ENCODE data around the gene UNC13B.
A peak's percentile ranks its signal among the peaks of the same experiment; 100 is the strongest.
"Not testable (repeated sequence)": the region's sequence is repeated elsewhere in the genome, so short reads cannot be mapped to it uniquely, and the experiment has no call there.

UNC13B gene

DNA sequence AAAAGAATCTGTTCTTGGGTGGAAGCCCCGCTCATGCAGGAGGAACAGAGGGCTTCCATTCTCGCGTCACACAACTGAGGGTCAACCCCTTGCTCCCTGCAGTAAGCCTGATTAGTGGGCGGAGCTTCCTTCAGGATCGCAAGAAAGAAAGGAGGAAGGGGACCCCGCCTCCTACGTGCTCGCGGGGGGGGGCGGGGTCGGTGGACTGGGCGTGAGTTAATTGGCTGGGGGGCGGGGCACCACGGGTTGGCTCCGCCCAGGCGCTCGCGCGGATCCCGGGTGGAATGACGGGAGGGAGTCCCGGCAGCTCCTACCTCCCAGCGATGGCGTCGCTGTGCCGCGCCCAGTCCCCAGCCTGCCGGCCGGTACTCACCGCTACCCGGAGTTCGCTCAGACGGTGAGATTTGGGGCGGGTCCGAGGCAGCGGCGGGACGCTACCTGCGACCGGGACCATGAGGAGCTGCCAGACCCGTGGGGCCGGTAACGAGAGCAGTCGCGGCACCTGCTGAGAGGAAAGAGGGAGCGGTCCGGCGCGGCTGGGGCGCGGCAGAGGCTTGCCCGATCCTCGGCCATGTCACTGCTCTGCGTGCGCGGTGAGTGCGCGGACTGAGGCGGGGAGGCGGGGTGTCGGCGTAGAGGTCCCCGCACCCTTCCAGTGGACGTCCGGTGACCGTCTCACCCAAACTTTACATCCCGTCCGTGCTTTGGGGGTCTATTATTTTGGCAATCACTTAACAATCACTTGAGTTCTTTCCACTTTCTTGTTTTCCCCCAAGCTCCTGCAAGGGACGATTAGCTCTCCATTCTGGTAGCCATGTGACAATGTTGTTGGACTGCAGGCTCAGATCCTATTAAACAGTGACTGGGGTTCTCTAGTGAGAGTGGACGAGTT, at the start of gene UNC13B:
TSS of gene UNC13B (plus strand) at position 297 of the 892 bp plus-strand sequence. CDS start at position 572, 275 bp downstream.
- peak; percentile 87 for DNase-seq

DNA sequence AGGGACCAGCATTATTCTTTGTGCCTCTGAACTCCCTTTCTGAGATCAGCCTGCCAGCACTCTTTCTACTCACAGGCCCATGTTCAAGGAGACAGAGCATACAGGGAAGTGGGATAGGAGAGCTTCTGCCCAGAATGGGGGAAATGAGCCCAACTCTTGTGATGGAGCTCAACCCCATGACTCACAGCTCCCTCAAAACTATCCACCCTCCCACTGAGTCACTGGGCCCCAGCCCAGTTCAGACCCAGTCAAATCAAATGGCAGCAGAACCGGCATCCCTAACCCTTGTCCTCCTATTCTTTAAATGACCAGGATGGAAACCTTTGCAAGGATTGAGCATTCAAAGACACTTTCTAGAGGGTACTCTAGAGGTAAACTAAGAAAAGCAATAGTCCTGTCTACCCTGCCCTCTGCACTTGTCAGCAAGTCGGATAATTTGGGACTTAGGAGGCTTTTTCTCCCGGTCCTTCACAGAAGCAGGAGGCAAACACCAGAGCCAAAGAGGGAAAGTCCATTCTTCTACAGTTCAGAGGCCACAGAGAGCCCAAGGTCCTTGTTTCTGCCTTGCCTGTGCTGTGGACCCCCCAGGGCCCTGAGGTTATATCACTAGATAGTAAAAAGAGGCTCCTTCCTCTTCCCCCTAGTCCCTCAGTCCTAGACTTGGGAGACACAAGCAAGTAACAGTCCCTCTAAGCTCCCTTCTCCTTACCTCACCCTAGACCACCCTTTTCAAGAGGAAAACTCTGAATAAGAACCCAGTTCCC, 49.4 kb upstream of the UNC13B start:
- no peak for DNase-seq

DNA sequence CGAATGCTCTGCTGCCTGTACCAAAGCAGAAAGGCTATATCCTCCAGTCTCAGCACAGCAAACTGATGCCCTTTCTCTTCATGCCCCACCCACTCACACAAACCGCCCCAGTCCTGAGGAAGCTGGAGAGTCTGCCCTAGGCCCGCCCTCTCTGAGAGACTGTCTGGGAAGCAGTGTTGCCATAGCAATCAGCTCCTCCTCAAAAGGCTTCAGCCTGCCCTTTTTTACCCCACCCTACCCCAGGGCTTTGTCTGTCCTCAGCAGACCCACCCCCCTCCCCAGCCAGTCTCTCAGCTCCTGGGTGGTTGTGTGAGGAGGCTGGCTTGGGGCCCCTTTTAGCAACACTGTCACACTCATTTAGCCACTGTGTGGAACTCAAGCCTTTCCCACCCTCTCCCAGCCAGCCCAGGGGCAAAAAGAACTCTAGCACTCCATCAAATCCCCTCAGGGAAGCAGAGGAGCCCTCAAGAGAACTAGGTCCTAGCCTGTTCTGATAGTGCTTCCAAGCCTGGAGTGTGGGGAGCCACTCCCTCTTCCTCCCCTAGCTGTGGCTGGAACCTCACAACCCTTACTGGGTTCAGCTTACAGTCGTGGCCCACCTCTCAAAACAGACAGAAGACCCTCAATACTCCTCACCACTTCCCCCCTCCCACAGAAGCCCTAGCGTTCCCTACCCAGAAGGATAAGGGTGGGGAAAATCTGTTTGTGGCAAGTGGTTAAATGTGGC, 47.5 kb upstream of the UNC13B start:
- peak; percentile 82 for DNase-seq

DNA sequence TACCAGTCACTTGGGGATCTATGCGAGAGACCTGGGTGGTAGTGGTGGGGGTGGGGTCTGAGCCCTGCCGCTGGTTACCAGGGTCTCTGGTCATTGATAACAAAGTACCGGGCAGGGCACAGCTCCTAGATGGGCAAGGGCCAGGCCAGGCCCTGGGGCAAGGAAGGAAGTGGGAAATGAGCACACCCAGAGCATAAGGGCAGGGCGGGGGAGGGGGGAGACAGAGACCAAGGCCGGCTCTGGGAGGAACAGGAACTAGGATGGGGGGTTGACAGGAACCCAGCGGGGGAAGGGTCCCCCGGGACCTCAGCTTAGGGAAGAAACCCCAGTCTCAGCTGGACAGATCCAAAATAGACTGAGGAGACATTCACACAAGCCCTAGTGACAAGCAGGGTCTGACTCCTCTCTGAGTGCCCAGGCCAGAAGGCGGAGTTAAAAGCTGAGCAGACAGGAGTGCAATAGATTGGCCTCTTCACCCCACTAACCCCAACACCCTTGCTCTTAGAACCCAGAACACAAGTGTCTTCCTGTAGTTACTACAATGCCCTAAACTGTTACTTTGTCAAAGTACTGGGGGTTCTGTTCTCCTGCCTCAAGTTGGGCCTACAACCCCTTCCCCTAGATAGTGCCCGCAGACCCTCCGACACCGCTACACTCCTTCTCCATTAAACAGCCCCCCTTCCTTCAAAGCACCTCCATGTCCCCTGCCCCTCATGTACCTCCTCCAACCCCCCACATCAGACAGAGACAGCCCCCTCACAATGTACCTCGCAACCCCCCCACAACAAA, 46.8 kb upstream of the UNC13B start:
- peak; percentile 49 for DNase-seq

DNA sequence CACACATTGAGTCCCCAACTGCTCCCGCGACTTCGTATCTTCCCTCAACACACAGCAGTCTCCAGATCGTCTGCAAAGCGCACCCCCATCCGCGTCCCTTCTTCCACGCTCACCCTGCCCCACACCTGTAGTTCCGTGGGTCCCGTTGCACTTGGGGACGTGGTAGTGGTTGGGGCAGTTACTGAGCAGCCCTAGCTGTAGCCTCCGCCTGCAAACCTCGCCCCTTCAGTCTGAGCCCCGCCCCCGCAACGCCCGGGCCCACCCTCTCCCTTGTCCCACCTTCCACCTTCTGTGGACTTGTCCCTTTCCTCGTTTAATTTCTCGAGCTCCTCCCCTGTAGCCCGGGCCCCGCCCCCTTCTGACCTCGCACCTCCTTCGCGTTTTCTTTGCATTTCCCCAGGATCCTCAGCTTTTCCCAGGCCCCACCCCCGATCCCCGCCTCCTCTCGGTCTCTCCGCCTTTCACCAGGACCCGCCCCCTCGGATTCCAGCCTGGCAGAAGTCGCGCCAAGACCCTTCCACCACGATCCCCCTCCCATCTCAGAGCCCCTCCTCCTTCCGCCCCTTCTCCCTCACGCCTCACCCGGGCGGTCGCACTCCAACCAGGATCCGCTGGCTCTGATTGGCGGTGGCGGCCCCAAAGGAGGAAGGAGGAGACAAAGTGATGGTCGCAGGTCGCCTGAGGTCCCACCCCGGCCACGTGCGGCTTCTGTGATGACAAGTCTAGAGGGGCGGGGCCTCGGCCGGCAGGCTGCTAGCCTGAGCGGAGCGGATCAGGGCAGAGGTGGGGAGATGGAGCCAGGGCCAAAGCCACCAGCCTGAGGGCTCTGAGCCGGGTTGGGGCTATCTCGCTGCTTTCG, 45.9 kb upstream of the UNC13B start, which contains the start of gene ATOSB:
TSS of gene ATOSB (minus strand) at position 183 of the 859 bp plus-strand sequence. CDS start 7,588 bp downstream, outside the sequence.
- DNase-seq = peak; percentile 96

DNA sequence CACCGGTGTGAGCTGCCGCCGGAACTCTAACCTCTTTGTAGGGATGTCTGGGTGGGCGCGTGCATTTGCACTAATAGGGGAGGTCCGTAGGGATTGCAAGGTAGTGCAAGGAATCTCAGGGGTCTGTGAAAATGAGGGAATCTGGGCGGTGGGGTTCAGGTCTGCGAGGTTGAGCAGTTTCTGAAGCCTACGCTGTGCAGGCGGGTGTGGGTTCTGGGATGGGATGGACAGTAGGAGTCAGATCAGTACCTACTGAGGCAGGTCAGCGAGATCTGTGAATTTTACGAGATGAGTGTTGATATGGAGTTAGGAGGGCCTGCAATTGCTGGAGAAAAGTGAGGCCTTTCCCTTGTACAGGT, 45.3 kb upstream of the UNC13B start:
- DNase-seq = no peak

DNA sequence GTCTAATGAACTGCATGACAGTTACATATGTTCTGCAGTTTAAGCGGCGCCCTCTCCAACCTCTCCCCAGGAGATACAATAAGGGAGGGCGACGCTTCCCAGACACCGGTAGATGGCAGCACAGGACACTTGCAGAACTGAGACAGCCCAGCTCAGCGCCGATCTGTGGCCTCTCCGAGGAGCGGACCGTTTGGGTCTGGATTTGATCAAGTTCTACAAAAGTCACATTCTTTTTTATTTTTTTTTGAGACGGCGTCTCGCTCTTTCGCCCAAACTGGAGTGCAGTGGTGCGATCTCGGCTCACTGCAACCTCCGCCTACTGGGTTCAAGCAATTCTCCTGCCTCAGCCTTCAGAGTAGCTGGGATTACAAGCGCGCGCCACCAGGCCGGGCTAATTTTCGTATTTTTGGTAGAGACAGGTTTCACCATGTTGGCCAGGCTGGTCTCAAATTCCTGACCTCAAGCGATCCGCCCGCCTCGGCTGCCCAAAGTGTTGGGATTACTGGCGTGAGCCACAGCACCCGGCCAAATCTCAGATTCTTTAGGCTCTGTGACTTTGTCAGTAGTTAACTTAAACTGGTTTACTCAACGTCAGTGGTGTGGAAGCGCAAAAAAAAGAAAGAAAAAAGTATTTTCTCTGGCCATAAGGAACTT, 44.8 kb upstream of the UNC13B start:
- peak; percentile 91 for DNase-seq

DNA sequence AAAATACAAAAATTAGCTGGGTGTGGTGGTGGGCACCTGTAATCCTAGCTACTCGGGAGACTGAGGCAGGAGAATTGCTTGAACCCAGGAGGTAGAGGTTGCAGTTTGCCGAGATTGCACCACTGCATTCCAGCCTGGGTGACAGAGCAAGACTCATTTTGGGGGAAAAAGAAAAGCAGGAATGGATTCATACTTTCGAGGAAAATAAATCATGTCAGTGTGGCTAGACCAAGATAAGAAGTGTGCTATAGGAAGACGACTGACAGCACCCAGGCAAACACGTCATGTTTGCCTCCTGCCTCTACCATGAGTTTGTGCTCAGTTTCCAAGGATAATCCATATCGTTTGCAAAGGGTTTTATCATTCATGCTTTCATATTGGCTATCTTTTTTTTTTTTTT, 26.9 kb upstream of the UNC13B start:
- DNase-seq = no peak

DNA sequence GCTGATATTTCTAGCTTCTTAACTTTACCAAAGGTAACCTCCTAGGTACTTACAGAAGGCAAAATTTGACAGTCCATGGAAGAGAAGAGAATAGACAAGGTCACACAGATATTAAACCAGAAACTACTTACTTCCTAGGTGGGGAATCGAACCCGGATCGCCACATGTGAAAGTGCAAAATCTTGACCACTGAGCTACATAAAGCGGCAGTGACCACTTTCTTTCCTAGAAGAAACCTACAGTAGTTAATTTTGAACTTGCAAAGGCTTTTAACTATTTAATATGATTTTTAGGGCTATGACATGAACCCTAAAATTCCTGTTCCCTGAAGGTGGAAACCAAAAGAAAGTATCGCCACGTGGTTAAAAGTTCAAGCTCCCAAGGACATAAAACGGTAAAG, 25.8 kb upstream of the UNC13B start:
- DNase-seq = no peak

DNA sequence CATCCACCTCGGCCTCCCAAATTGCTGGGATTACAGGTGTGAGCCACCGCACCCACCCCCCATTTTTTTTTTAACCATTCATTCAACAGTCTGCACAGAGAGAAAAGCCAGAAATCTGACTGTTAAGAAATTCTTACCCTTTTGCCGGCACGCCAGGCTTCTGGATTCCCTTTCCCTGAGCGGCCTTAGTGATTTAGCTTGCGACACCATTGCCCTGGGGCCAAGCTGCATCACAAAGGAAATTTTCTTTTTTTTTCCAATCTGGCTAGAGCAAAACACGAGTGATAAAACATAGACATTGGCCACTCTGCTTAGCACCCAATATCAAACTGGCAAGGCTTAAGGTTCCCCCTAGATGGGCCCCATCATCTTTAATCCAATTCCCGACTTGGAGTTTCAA, 24.9 kb upstream of the UNC13B start:
- no peak for DNase-seq

DNA sequence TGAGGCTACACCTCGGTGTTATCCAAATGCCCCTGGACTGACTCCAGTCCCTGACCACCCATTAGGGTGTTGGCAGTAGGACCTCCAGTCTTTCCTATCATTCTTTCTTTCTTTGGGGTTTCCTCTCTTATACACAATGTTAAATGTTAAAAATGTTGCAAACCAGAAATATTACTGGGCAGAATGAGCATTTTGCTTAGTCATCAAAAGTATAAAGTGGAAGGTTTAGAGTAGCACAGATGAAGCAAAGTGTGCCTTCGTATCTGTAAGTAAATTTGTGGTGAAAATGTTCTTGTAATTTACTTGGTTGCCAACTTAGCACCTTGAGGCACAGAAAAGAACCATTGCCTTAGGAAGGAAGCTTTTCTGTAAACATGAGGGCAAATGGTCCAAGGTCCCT, 21.7 kb upstream of the UNC13B start:
- DNase-seq = no peak

DNA sequence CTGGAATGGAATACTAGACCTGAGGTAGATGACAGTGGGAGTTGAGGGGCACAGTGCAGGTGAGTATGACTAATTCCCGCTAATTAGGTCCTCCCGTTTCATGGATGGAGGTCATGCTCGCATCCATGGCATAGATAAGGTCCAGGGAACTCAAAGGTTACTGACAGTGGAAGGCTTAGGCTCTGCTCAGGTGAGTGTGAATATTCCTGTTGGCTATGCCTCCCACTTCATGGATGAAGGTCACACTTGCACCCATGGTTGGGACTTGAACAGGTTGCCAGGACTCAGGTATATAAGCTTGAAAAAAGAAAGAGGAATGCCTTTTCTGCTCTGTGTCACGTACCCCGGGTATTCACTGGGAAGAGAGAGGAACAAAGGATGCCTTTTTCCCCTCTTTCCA, 19.8 kb upstream of the UNC13B start:
- no peak for DNase-seq

DNA sequence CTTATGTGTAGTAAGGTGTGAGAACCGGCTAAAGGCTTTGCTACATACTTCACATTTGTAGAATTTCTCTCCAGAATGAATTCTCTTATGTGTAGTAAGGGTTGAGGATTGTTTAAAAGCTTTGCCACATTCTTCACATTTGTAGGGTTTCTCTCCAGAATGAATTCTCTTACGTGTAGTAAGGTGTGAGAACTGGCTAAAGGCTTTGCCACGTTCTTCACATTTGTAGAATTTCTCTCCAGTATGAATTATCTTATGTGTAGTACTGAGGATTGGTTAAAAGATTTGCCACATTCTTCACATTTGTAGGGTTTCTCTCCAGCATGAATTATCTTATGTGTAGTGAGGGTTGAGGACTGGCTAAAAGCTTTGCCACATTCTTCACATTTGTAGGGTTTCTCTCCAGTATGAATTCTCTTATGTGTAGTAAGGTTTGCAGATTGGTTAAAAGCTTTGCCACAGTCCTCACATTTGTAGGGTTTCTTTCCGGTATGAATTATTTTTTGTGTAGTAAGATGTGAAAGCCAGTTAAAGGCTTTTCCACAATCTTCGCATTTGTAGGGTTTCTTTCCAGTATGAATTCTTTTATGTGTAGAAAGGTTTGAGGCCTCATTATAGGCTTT, 13.8 kb upstream of the UNC13B start:
- not testable (repeated sequence) for DNase-seq

DNA sequence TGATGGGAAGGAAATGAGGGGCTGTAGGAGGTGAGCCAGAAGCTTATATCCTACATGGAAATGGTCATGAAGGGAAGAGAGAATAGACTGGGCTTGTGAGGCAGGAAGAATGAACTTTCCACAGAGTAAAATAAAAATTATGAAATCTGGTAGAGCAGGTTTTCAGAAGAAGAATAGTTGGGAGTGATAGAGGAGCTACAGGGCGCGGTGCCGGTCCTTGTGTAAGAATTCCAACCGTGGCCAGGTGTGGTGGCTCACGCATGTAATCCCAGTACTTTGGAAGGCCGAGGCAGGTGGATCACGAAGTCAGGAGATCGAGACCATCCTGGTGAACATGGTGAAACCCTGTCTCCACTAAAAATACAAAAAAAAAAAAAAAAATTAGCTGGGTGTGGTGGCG, 8.9 kb upstream of the UNC13B start:
- no peak for DNase-seq

DNA sequence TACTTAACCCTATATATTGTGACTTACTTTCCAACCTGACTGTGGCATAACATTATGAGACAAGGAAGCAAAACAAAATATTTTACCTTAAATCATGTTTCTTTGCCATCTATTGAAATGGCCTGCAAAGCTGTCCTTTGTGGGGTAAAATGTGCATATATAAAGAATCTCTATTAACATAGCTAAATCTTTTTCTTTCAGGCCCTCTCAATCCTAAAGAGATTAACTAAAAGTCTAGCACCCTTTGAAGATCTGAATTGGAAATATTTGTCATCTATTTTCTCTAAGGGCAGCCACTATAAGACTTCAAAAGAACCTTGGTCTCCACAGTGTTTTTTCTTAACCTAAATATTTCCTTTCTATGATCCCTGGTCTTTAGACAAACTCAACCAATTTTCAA, 5.0 kb upstream of the UNC13B start:
- DNase-seq = no peak

DNA sequence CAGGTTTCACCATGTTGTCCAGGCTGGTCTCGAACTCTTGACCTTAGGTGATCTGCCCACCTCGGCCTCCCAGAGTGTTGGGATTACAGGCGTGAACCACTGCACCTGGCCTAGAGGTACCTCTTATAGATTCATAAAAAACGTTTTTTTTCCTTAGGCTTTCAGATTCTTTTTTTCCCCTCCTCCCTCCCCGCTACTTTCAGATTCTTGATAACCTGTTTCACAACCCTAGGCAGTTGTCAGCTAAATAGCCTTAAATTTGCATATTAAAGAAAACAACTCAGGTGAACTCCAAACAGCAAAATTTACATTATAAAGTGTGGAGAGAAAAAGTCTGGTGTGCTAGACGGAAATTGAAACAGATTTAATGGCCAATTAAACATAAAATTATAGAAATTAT, 4.0 kb upstream of the UNC13B start:
- DNase-seq = not testable (repeated sequence)

DNA sequence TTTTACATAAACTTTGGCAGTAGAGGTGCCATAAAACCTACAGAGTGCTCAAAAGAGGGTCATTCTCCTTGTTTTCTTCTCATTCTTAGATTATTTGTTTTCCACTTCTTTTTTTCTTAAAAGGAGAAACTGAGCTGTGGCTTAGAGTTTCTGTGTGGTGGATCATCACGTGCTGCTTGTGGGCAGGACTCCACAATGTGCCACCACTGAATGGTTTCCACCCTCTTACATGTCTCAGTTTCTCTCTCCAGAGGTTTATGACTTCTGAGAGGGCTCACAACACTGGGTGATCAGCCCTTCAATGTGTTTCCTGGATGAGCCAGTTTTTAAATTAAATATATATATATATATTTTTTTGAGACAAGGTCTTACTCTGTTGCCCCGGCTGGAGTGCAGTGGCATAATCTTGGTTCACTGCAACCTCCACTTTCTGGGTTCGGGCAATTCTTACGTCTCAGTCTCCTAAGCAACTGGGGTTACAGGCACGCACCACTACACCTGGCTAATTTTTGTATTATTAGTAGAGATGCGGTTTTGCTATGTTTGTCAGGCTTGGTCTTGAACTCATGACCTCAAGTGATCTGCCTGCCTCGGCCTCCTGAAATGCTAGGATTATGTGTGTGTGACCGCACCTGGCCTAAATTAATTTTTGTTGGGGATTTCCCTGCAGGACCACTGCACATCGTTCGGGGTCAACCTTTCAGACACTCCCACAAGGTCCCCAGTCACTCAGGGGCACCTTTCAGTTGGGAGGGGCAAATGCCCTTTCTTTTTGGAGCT, 3.1 kb upstream of the UNC13B start:
- DNase-seq = peak; percentile 3

DNA sequence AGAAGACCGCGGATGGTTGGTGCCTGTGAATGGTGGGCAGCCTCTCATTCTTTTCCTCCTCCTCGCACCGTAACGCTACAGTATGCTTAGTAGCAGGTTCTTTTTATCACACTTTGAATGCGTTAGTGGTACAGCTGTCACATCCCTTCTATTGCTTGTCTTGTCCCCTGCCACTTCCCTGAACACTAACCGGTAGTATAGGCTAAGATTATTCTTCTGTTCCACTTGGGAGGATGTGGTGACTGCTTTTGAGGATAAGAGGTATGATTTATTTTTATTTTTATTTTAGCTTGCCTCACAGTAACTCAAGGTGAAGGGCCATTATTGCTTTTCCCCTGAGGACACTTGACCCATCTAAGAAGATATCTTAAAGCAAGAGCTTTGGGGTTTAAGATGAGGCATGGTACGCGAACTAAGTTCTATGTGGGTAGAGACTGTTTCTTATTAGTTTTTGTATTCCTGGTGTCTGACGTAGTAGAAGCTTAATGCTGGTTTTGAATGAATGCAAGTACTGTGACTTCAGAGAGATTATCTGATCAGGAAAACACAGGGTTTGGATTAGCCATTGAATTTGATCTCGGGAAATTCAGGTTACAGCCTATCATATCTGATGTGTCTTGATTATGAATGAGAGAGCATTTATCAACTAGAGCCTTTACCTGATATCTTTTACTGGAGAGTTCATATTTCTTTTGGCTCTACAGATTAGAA, 951 bp downstream of the UNC13B start:
- DNase-seq = no peak

DNA sequence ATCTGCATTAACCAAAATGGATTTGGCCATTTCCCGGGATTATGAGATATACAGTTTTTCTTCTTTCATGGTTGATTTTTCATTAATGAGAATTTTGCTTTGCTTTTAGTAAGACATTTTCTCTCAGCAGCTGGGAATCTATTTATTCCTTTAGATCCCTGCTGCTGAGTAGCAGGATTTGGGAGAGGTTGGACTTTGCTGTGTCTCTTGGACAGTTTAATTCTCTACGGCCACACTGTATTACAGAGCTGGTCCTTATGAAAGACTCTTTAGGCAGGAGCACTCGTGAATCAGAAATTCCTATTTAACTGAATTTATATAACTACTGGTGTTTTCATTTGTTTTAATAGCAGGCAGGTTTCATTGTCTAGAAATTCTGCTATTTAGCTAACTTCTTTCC, 1.6 kb downstream of the UNC13B start:
- no peak for DNase-seq
